OCI-LY7 (cell line): ENCODE results near the gene PDE11A. TPM values are rescaled to one million over a fixed set of nuclear protein-coding genes. Genes with fewer than 3 reads are reported as not detected.

ENCODE experiments used
- BruUV-seq: library from RNA; stranded (reverse); fragments of 400-500 nt; replicated peaks from 2 replicates; lab custom pipeline; 2021; lab: Mats Ljungman, UMichigan
- CTCF ChIA-PET: fragments of 300-600 bp; sonication (Branson Sonifier 250); formaldehyde crosslinking; loops from one replicate; lab custom pipeline; 2022; ENCODE audit warnings: antibody characterized with exemption; ENCODE audit not compliant: unreplicated experiment; lab: Charles Lee
- POLR2A ChIA-PET: fragments of 300-600 bp; sonication (Branson Sonifier 250); formaldehyde crosslinking; loops from one replicate; lab custom pipeline; 2022; ENCODE audit warnings: antibody characterized with exemption; lab: Charles Lee
- DNase-seq: peaks from one replicate; pipeline ENCODE4 v3.0.0-alpha.2; 2015; ENCODE audit warnings: low spot score
- H2AFZ ChIP-seq: fragments of 200-600 bp; sonication (generic), shearing (Covaris generic); 2 replicates; pipeline ENCODE4 v1.6.1; 2014; ENCODE audit warnings: mild to moderate bottlenecking, antibody characterized with exemption, low read length, moderate library complexity
- H3K27ac ChIP-seq: fragments of 200-600 bp; sonication (generic); 2 replicates; pipeline ENCODE4 v1.5.1; 2014; ENCODE audit warnings: mixed run types, low read depth, mild to moderate bottlenecking, moderate library complexity, low read length, inconsistent platforms; ENCODE audit not compliant: poor library complexity, severe bottlenecking
- H3K36me3 ChIP-seq: fragments of 200-600 bp; sonication (generic); 2 replicates; pipeline ENCODE4 v1.6.1; 2014; ENCODE audit warnings: mild to moderate bottlenecking, antibody characterized with exemption, low read length, moderate library complexity, mixed read lengths; ENCODE audit not compliant: insufficient read depth
- H3K4me1 ChIP-seq: fragments of 200-600 bp; sonication (generic); 2 replicates; pipeline ENCODE4 v1.5.1; 2014; ENCODE audit warnings: mild to moderate bottlenecking, low read length; ENCODE audit not compliant: insufficient read depth, poor library complexity, severe bottlenecking
- H3K4me2 ChIP-seq: fragments of 200-600 bp; sonication (generic); 2 replicates; pipeline ENCODE4 v1.6.1; 2014; ENCODE audit warnings: mild to moderate bottlenecking, low read length
- H3K4me3 ChIP-seq: fragments of 200-600 bp; sonication (generic); 2 replicates; pipeline ENCODE4 v1.5.1; 2014; ENCODE audit warnings: mild to moderate bottlenecking, low read depth, low read length; ENCODE audit not compliant: poor library complexity, severe bottlenecking
- H3K79me2 ChIP-seq: fragments of 200-600 bp; sonication (generic); 2 replicates; pipeline ENCODE4 v1.6.1; 2016; ENCODE audit warnings: low read depth, mild to moderate bottlenecking, low read length, moderate library complexity, mixed read lengths; ENCODE audit not compliant: insufficient read depth
- H3K9me2 ChIP-seq: fragments of 200-600 bp; sonication (generic); 2 replicates; pipeline ENCODE4 v1.6.1; 2016; ENCODE audit warnings: mild to moderate bottlenecking, low read length, mixed read lengths; ENCODE audit not compliant: insufficient read depth
- H3K9me3 ChIP-seq: fragments of 200-600 bp; sonication (generic); 2 replicates; pipeline ENCODE4 v1.6.1; 2014; ENCODE audit warnings: mild to moderate bottlenecking, mixed run types, low read length, mixed read lengths
- H4K20me1 ChIP-seq: fragments of 200-600 bp; sonication (generic); 2 replicates; pipeline ENCODE4 v1.6.1; 2014; ENCODE audit warnings: mild to moderate bottlenecking, antibody characterized with exemption, low read length, moderate library complexity, mixed read lengths; ENCODE audit not compliant: insufficient read depth
- CTCF ChIP-seq: fragments of 200-600 bp; sonication (generic); conservative IDR thresholded peaks from 2 replicates; pipeline ENCODE4 v1.5.1; 2014; ENCODE audit warnings: mild to moderate bottlenecking, antibody characterized with exemption, low read length, moderate library complexity, mixed read lengths
- EZH2phosphoT487 ChIP-seq: fragments of 200-600 bp; sonication (generic); IDR thresholded peaks from 2 replicates; pipeline ENCODE4 v1.6.1; 2018; ENCODE audit warnings: low read depth, borderline replicate concordance, mild to moderate bottlenecking, mixed run types, antibody characterized with exemption, low read length, moderate library complexity, mixed read lengths
- intact Hi-C: fragments of 100-400 bp; cut with micrococcal nuclease; formaldehyde crosslinking; loops from one replicate; pipeline ENCODE4 v1.10.0; 2022; ENCODE audit not compliant: unreplicated experiment
- total RNA-seq, 2 experiments: library from RNA; depleted of rRNA in 1 of 2; stranded (reverse); fragments of >200 nt in 1 of 2; shearing (Covaris generic) in 1 of 2; gene quantifications; 2 replicates each; pipeline ENCODE4 v1.2.3, GENCODE V29; 2014 to 2022

PDE11A gene
- total RNA-seq, 2 experiments from 2014 or later, result 0.03 TPM; not detected in 1

- Histone ChIP-seq H3K79me2 (peaks cover 5% of the 10 kb centered on the region; the same call in 1 of the 2 replicates), H4K20me1 (no peaks in the 10 kb centered on the region), H3K4me1 (peaks cover 11% of the 10 kb centered on the region), H2AFZ (peak overlapping the region; percentile 36; the same call in 1 of the 2 replicates), H3K36me3 (no peaks in the 10 kb centered on the region; the same call in 1 of the 2 replicates), H3K4me3 (no peak overlapping the region), H3K27ac (no peak overlapping the region), H3K4me2 (no peak overlapping the region), H3K9me2 (no peaks in the 10 kb centered on the region), H3K9me3 (no peaks in the 10 kb centered on the region)
- ChIA-PET POLR2A (interaction anchor here (0.7 kb wide), 1 partner anchor 304 kb away, joined by 3 read pairs; no protein-coding TSS in a partner anchor), CTCF (no interaction called here)
- BruUV-seq, result no TSS peak
- intact Hi-C loops, result loop anchor here (5.0 kb wide), 1 partner anchor 302 kb away; no protein-coding TSS in a partner anchor
- no peak for TF ChIP-seq EZH2phosphoT487
- no peak for TF ChIP-seq CTCF
- no peak for DNase-seq
Measured at GRCh38 chr2:178110681-178111080, 38.1 kb upstream of the PDE11A start.

DNA sequence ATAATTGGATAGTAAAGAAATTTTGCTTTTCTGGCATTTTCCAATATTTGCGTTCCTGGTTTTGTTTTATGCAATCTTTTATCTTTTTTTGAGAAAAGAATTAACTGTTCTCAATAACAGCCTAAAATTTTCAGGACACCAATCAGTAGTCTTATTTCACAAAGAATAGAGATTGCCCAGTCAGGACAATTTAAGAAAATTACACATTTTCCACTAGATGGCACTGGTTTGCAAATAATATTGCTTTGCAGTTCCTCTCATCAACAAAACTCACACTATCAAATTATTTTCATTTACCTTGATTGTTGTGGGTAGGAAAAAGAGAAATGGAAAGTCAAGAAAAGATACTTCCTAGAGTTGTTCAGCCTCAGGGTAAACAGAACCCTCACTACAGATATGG, 37.2 kb upstream of the PDE11A start:
- DNase-seq, result peak; percentile 70
- CTCF ChIA-PET, result no interaction called here
- no TSS peak for BruUV-seq

More for the DNA sequence above, 37.2 kb upstream of the PDE11A start:
- POLR2A ChIA-PET, result interaction anchor here (0.6 kb wide), 1 partner anchor 8 kb away, joined by 3 read pairs; no protein-coding TSS in a partner anchor
- H3K4me2 ChIP-seq, result no peak overlapping the region
- intact Hi-C loops, result loop anchor here (5.0 kb wide), 1 partner anchor 302 kb away; no protein-coding TSS in a partner anchor
- peaks cover 5% of the 10 kb centered on the region; the same call in 1 of the 2 replicates for H3K79me2 ChIP-seq
- H3K9me2 ChIP-seq, result no peaks in the 10 kb centered on the region
- H2AFZ ChIP-seq, result peak overlapping the region; percentile 64
- H4K20me1 ChIP-seq, result no peaks in the 10 kb centered on the region
- H3K4me1 ChIP-seq, result peaks cover 11% of the 10 kb centered on the region
- no peak overlapping the region for H3K4me3 ChIP-seq
- no peaks in the 10 kb centered on the region for H3K9me3 ChIP-seq
- no peaks in the 10 kb centered on the region for H3K36me3 ChIP-seq
- no peak overlapping the region for H3K27ac ChIP-seq
- peak; percentile 90 for TF ChIP-seq CTCF
- no peak for TF ChIP-seq EZH2phosphoT487
